PC-3 (cell line): ENCODE data around the gene TMEM52. TPM values are rescaled to one million over a fixed set of nuclear protein-coding genes. Genes with fewer than 3 reads are reported as not detected.

Source experiments
- ATAC-seq: fragments of 200-7000 bp; cut with Tn5 transposase; 2 replicates; pipeline ENCODE4 v1.9.1; 2020; ENCODE audit warnings: mild to moderate bottlenecking, moderate library complexity
- BruUV-seq: library from RNA; stranded (reverse); fragments of 400-500 nt; replicated peaks from 2 replicates; lab custom pipeline; 2021; lab: Mats Ljungman, UMichigan
- CTCF ChIA-PET: fragments of 300-600 bp; sonication (Branson Sonifier 250); formaldehyde crosslinking; loops from one replicate; lab custom pipeline; 2022; ENCODE audit warnings: antibody characterized with exemption; lab: Charles Lee
- POLR2A ChIA-PET: fragments of 300-600 bp; sonication (Branson Sonifier 250); formaldehyde crosslinking; loops from one replicate; lab custom pipeline; 2022; ENCODE audit warnings: antibody characterized with exemption; ENCODE audit not compliant: unreplicated experiment; lab: Charles Lee
- DNase-seq: peaks from one replicate; pipeline ENCODE4 v3.0.0-alpha.2; 2015
- H2AFZ ChIP-seq: fragments of 300-600 bp; sonication (generic); 2 replicates; pipeline ENCODE4 v1.6.0; 2016; ENCODE audit warnings: antibody characterized with exemption, low read length
- H3F3A ChIP-seq: fragments of 300-600 bp; sonication (generic); one replicate; pipeline ENCODE4 v1.6.0; 2017; ENCODE audit warnings: antibody characterized with exemption, low read length, control low read depth, mild to moderate bottlenecking; ENCODE audit not compliant: unreplicated experiment
- H3K27ac ChIP-seq: fragments of 300-600 bp; sonication (generic); 2 replicates; pipeline ENCODE4 v1.5.1; 2016; ENCODE audit warnings: mild to moderate bottlenecking, low read length
- H3K27me3 ChIP-seq: fragments of 300-600 bp; sonication (generic); 2 replicates; pipeline ENCODE4 v1.6.1; 2016; ENCODE audit warnings: low read length, mixed read lengths
- H3K36me3 ChIP-seq: fragments of 300-600 bp; sonication (generic); 2 replicates; pipeline ENCODE4 v1.6.1; 2016; ENCODE audit warnings: low read depth, mixed run types, low read length, mixed read lengths
- H3K4me1 ChIP-seq: fragments of 300-600 bp; sonication (generic); 2 replicates; pipeline ENCODE4 v1.5.1; 2016; ENCODE audit warnings: low read length; ENCODE audit not compliant: insufficient read depth
- H3K4me2 ChIP-seq: fragments of 300-600 bp; sonication (generic); 2 replicates; pipeline ENCODE4 v1.6.0; 2016; ENCODE audit warnings: low read length
- H3K4me3 ChIP-seq: fragments of 300-600 bp; sonication (generic); 2 replicates; pipeline ENCODE4 v1.5.1; 2016; ENCODE audit warnings: mild to moderate bottlenecking, low read length, mixed read lengths
- H3K79me2 ChIP-seq: fragments of 300-600 bp; sonication (generic); 2 replicates; pipeline ENCODE4 v1.6.1; 2017; ENCODE audit warnings: low read length, mixed read lengths
- H3K9ac ChIP-seq: fragments of 300-600 bp; sonication (generic); 2 replicates; pipeline ENCODE4 v1.6.0; 2016; ENCODE audit warnings: mild to moderate bottlenecking, low read length
- H3K9me2 ChIP-seq: fragments of 300-600 bp; sonication (generic); replicated peaks from 2 replicates; pipeline ENCODE4 v1.6.1; 2016; ENCODE audit warnings: mixed run types, low read length, mixed read lengths
- H3K9me3 ChIP-seq: fragments of 300-600 bp; sonication (generic); 2 replicates; pipeline ENCODE4 v1.6.1; 2016; ENCODE audit warnings: low read length, mixed read lengths
- H4K20me1 ChIP-seq: fragments of 300-600 bp; sonication (generic); 2 replicates; pipeline ENCODE4 v1.6.1; 2016; ENCODE audit warnings: low read length, mixed read lengths
- EZH2 ChIP-seq: fragments of 300-600 bp; sonication (generic); IDR thresholded peaks from one replicate; pipeline ENCODE4 v1.6.1; 2017; ENCODE audit warnings: antibody characterized with exemption, mild to moderate bottlenecking, low read length; ENCODE audit not compliant: unreplicated experiment
- EZH2phosphoT487 ChIP-seq: fragments of 300-600 bp; sonication (generic); IDR thresholded peaks from 2 replicates; pipeline ENCODE4 v1.6.1; 2018; ENCODE audit warnings: mild to moderate bottlenecking, antibody characterized with exemption, low read length, borderline replicate concordance
- intact Hi-C: fragments of 100-400 bp; cut with micrococcal nuclease; formaldehyde crosslinking; loops from 2 replicates; pipeline ENCODE4 v1.9.0; 2023
- total RNA-seq: library from RNA; depleted of rRNA; stranded (reverse); fragments of >200 nt; gene quantifications from 2 replicates; pipeline ENCODE4 v1.2.3, GENCODE V29; 2014
- TF ChIP-seq, protein P1 (sequence below): fragments of 300-600 bp; sonication (generic); conservative IDR thresholded peaks from 2 replicates; pipeline ENCODE4 v1.5.1; 2017; ENCODE audit warnings: antibody characterized with exemption, low read depth, mild to moderate bottlenecking, low read length

TMEM52 gene
- total RNA-seq, 1 experiment from 2014 or later, result 22.6 TPM

GRCh38 chr1:1883092-1883873 is 35.8 kb downstream of the TMEM52 start:
- H2AFZ ChIP-seq, result no peak overlapping the region
- intact Hi-C loops, result no loop called here
- peaks cover 12% of the 10 kb centered on the region for H3K4me1 ChIP-seq
- H3K9me2 ChIP-seq, result no peaks in the 10 kb centered on the region
- no peaks in the 10 kb centered on the region for H3K9me3 ChIP-seq
- H3F3A ChIP-seq, result peaks cover 5% of the 10 kb centered on the region
- H3K9ac ChIP-seq, result no peak overlapping the region
- DNase-seq (no peak), ATAC-seq (no peak; the same call in 1 of the 2 replicates)
- CTCF ChIA-PET, result interaction anchor here (0.7 kb wide), 1 partner anchor 16 kb away, joined by 7 read pairs; no protein-coding TSS in a partner anchor
- no peak overlapping the region for H3K4me2 ChIP-seq
- H3K36me3 ChIP-seq, result peaks cover 16% of the 10 kb centered on the region; the same call in 1 of the 2 replicates
- H3K79me2 ChIP-seq, result peaks cover 100% of the 10 kb centered on the region
- no peaks in the 10 kb centered on the region for H3K27me3 ChIP-seq
- no peak overlapping the region for H3K27ac ChIP-seq
- no peak for TF ChIP-seq EZH2phosphoT487
- no peak for TF ChIP-seq EZH2
- TF ChIP-seq, protein P1, sequence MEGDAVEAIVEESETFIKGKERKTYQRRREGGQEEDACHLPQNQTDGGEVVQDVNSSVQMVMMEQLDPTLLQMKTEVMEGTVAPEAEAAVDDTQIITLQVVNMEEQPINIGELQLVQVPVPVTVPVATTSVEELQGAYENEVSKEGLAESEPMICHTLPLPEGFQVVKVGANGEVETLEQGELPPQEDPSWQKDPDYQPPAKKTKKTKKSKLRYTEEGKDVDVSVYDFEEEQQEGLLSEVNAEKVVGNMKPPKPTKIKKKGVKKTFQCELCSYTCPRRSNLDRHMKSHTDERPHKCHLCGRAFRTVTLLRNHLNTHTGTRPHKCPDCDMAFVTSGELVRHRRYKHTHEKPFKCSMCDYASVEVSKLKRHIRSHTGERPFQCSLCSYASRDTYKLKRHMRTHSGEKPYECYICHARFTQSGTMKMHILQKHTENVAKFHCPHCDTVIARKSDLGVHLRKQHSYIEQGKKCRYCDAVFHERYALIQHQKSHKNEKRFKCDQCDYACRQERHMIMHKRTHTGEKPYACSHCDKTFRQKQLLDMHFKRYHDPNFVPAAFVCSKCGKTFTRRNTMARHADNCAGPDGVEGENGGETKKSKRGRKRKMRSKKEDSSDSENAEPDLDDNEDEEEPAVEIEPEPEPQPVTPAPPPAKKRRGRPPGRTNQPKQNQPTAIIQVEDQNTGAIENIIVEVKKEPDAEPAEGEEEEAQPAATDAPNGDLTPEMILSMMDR, result no peak
- POLR2A ChIA-PET, result no interaction called here
- no peak overlapping the region for H3K4me3 ChIP-seq
- no TSS peak for BruUV-seq
- peaks cover 84% of the 10 kb centered on the region for H4K20me1 ChIP-seq

DNA sequence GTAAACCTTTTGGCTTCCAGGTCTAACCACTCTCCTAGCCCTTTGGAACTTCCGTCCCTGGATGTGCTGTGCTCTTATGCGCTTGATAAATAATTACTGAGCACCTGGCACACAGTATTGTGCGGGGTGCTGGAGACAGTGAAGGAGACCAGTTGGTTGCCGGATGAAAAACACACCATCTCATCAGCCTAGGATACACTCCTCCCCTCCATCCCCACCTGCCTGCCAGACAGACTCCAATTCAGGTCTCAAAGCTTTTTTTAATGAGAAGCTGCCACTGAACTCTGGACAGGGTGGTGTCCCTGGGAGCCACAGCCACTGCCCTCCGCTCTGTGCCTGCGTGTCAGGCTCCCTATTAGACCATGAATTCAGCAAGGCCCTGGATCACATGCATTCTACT is 37.4 kb downstream of the TMEM52 start:
- Histone ChIP-seq H3K4me3 (no peak overlapping the region), H3K4me2 (no peak overlapping the region), H3F3A (peaks cover 5% of the 10 kb centered on the region), H3K36me3 (peaks cover 24% of the 10 kb centered on the region; the same call in 1 of the 2 replicates), H3K4me1 (no peaks in the 10 kb centered on the region), H3K27ac (no peak overlapping the region), H3K9me3 (no peaks in the 10 kb centered on the region), H3K27me3 (no peaks in the 10 kb centered on the region), H3K79me2 (peaks cover 100% of the 10 kb centered on the region), H3K9ac (no peak overlapping the region), H4K20me1 (peaks cover 78% of the 10 kb centered on the region), H3K9me2 (no peaks in the 10 kb centered on the region), H2AFZ (no peak overlapping the region)
- intact Hi-C loops, result no loop called here
- TF ChIP-seq EZH2phosphoT487 (no peak), EZH2 (no peak)
- TF ChIP-seq, protein P1, result no peak
- no TSS peak for BruUV-seq
- POLR2A ChIA-PET, result no interaction called here
- DNase-seq, result no peak
- ATAC-seq, result no peak
- CTCF ChIA-PET, result no interaction called here
